Neural progenitor cell (in vitro differentiated cells): ENCODE data around the gene MRPL16. TPM values are rescaled to one million over a fixed set of nuclear protein-coding genes. Genes with fewer than 3 reads are reported as not detected.

Source experiments
- DNase-seq: peaks from one replicate; pipeline ENCODE4 v3.0.0-alpha.2; 2016; ENCODE audit warnings: low spot score
- H2AFZ ChIP-seq: fragments of 200-600 bp; sonication (generic); replicated peaks from 2 replicates; pipeline ENCODE4 v1.6.1; 2016; ENCODE audit warnings: antibody characterized with exemption
- H3F3A ChIP-seq: fragments of 200-600 bp; sonication (generic); 2 replicates; pipeline ENCODE4 v1.6.1; 2016; ENCODE audit warnings: antibody characterized with exemption, low read depth
- H3K27ac ChIP-seq: fragments of 200-600 bp; sonication (generic); 2 replicates; pipeline ENCODE4 v1.5.1; 2016; ENCODE audit warnings: mild to moderate bottlenecking
- H3K27me3 ChIP-seq: fragments of 200-600 bp; sonication (generic); 2 replicates; pipeline ENCODE4 v1.6.1; 2016; ENCODE audit warnings: mild to moderate bottlenecking, moderate library complexity
- H3K36me3 ChIP-seq: fragments of 200-600 bp; sonication (generic); 2 replicates; pipeline ENCODE4 v1.5.1; 2016
- H3K4me1 ChIP-seq: fragments of 200-600 bp; sonication (generic); 2 replicates; pipeline ENCODE4 v1.6.1; 2016; ENCODE audit warnings: mixed run types
- H3K4me2 ChIP-seq: fragments of 200-600 bp; sonication (generic); 2 replicates; pipeline ENCODE4 v1.6.1; 2016
- H3K4me3 ChIP-seq: fragments of 200-600 bp; sonication (generic); 2 replicates; pipeline ENCODE4 v1.5.1; 2016
- H3K79me2 ChIP-seq: fragments of 200-600 bp; sonication (generic); 2 replicates; pipeline ENCODE4 v1.6.1; 2016; ENCODE audit warnings: low read depth
- H3K9ac ChIP-seq: fragments of 200-600 bp; sonication (generic); 2 replicates; pipeline ENCODE4 v1.6.1; 2016
- H3K9me3 ChIP-seq: fragments of 200-600 bp; sonication (generic); 2 replicates; pipeline ENCODE4 v1.5.1; 2016; ENCODE audit warnings: low read depth
- H4K20me1 ChIP-seq: fragments of 200-600 bp; sonication (generic); 2 replicates; pipeline ENCODE4 v1.6.1; 2016; ENCODE audit warnings: low read depth
- H3K27ac Mint-ChIP-seq: 3 replicates; pipeline ENCODE4 v1.8.0; 2021; ENCODE audit warnings: mixed read lengths
- H3K27me3 Mint-ChIP-seq: 2 replicates; pipeline ENCODE4 v1.8.0; 2022; ENCODE audit warnings: low read depth, mild to moderate bottlenecking, inconsistent platforms, moderate library complexity, mixed read lengths; ENCODE audit not compliant: insufficient read depth
- H3K36me3 Mint-ChIP-seq: 3 replicates; pipeline ENCODE4 v1.8.0; 2021; ENCODE audit warnings: mixed read lengths
- H3K4me1 Mint-ChIP-seq: 3 replicates; pipeline ENCODE4 v1.8.0; 2021; ENCODE audit warnings: mixed read lengths
- H3K4me3 Mint-ChIP-seq: 3 replicates; pipeline ENCODE4 v1.8.0; 2021; ENCODE audit warnings: mild to moderate bottlenecking, moderate library complexity, mixed read lengths
- H3K9me3 Mint-ChIP-seq: 3 replicates; pipeline ENCODE4 v1.8.0; 2020; ENCODE audit warnings: mixed read lengths
- CTCF ChIP-seq: fragments of 200-600 bp; sonication (generic); IDR thresholded peaks from 2 replicates; pipeline ENCODE4 v1.5.1; 2017; ENCODE audit warnings: antibody characterized with exemption, mild to moderate bottlenecking
- EZH2 ChIP-seq: fragments of 200-600 bp; sonication (generic); IDR thresholded peaks from 2 replicates; pipeline ENCODE4 v1.6.1; 2017; ENCODE audit warnings: antibody characterized with exemption, mild to moderate bottlenecking, moderate library complexity
- EZH2phosphoT487 ChIP-seq: fragments of 200-600 bp; sonication (generic); IDR thresholded peaks from 2 replicates; pipeline ENCODE4 v1.6.1; 2017; ENCODE audit warnings: antibody characterized with exemption
- total RNA-seq: library from RNA; depleted of rRNA; stranded (reverse); fragments of >200 nt; gene quantifications from 2 replicates; pipeline ENCODE4 v1.2.3, GENCODE V29; 2015; ENCODE audit warnings: low replicate concordance

The MRPL16 gene
- total RNA-seq = 42.3 and 49.8 TPM in 2 replicates

GRCh38 chr11:59810189-59810910 is at the start of gene MRPL16:
Gene MRPL16, minus strand, starts transcription at chr11:59810778. Its CDS starts 120 bp downstream, at chr11:59810658.
- Histone ChIP-seq H3K4me1 (peaks cover 12% of the 10 kb centered on the region), H2AFZ (peak within 1 kb of the TSS; percentile 80), H3K9ac (peak within 1 kb of the TSS; percentile 58), H3K9me3 (no peaks in the 10 kb centered on the region), H3F3A (peaks cover 5% of the 10 kb centered on the region), H3K4me3 (peak within 1 kb of the TSS; percentile 66), H3K27me3 (no peaks in the 10 kb centered on the region), H4K20me1 (no peaks in the 10 kb centered on the region), H3K79me2 (peaks cover 17% of the 10 kb centered on the region), H3K4me2 (peak within 1 kb of the TSS; percentile 75), H3K27ac (no peak within 1 kb of the TSS), H3K36me3 (no peaks in the 10 kb centered on the region)
- Mint-ChIP-seq H3K27ac (peak within 1 kb of the TSS; percentile 86), H3K9me3 (no peaks in the 10 kb centered on the region), H3K36me3 (peaks cover 9% of the 10 kb centered on the region), H3K4me1 (peaks cover 15% of the 10 kb centered on the region), H3K27me3 (peaks cover 5% of the 10 kb centered on the region), H3K4me3 (peak within 1 kb of the TSS; percentile 95)
- DNase-seq = peak; percentile 90
- TF ChIP-seq EZH2 (peak; percentile 41), EZH2phosphoT487 (no peak), CTCF (peak; percentile 31)

GRCh38 chr11:59859673-59860072 is 49.1 kb upstream of the MRPL16 start:
- Mint-ChIP-seq H3K27ac (no peak overlapping the region), H3K36me3 (no peaks in the 10 kb centered on the region)
- H2AFZ ChIP-seq = no peak overlapping the region

GRCh38 chr11:59857439-59858434 is 47.2 kb upstream of the MRPL16 start:
- H3K79me2 ChIP-seq = no peaks in the 10 kb centered on the region
- H3K27me3 Mint-ChIP-seq = no peaks in the 10 kb centered on the region
- no peaks in the 10 kb centered on the region for H3K9me3 ChIP-seq
- no peak overlapping the region for H3K27ac Mint-ChIP-seq
- no peaks in the 10 kb centered on the region for H3K4me1 Mint-ChIP-seq
- no peak overlapping the region for H3K4me2 ChIP-seq
- no peaks in the 10 kb centered on the region for H3K4me1 ChIP-seq
- H3K9me3 Mint-ChIP-seq = no peaks in the 10 kb centered on the region
- no peak overlapping the region for H3K9ac ChIP-seq
- H4K20me1 ChIP-seq = no peaks in the 10 kb centered on the region
- no peaks in the 10 kb centered on the region for H3K36me3 Mint-ChIP-seq
- no peak overlapping the region for H3K4me3 ChIP-seq
- H3K27ac ChIP-seq = no peak overlapping the region
- no peak for TF ChIP-seq EZH2phosphoT487
- TF ChIP-seq CTCF = no peak
- no peaks in the 10 kb centered on the region for H3F3A ChIP-seq
- DNase-seq = no peak
- H3K36me3 ChIP-seq = no peaks in the 10 kb centered on the region
- H3K4me3 Mint-ChIP-seq = no peak overlapping the region
- H3K27me3 ChIP-seq = no peaks in the 10 kb centered on the region
- no peak overlapping the region for H2AFZ ChIP-seq

More at GRCh38 chr11:59859673-59860072, 49.1 kb upstream of the MRPL16 start:
- Histone ChIP-seq H3F3A (no peaks in the 10 kb centered on the region), H3K36me3 (no peaks in the 10 kb centered on the region), H4K20me1 (no peaks in the 10 kb centered on the region), H3K4me3 (no peak overlapping the region), H3K27me3 (no peaks in the 10 kb centered on the region), H3K4me2 (no peak overlapping the region), H3K9ac (no peak overlapping the region), H3K4me1 (no peaks in the 10 kb centered on the region), H3K79me2 (no peaks in the 10 kb centered on the region), H3K27ac (no peak overlapping the region), H3K9me3 (no peaks in the 10 kb centered on the region)
- Mint-ChIP-seq H3K4me1 (no peaks in the 10 kb centered on the region), H3K9me3 (no peaks in the 10 kb centered on the region), H3K4me3 (no peak overlapping the region), H3K27me3 (no peaks in the 10 kb centered on the region)
- TF ChIP-seq EZH2 = no peak
- no peak for TF ChIP-seq EZH2phosphoT487
- no peak for TF ChIP-seq CTCF
- no peak for DNase-seq
